GM13976 (cell line): Measurements from ENCODE around the gene ETS1.

ENCODE experiments used
- DNase-seq: peaks from one replicate; pipeline ENCODE4 v3.0.0; 2012; ENCODE audit warnings: low spot score
- CTCF ChIP-seq: IDR thresholded peaks from 2 replicates; pipeline ENCODE4 v1.5.1; 2012; ENCODE audit warnings: borderline replicate concordance, mild to moderate bottlenecking; ENCODE audit not compliant: insufficient read depth; ENCODE audit errors: extremely low read depth, missing control alignments, control extremely low read depth
- in situ Hi-C: fragments of 300-500 bp; cut with MboI; formaldehyde crosslinking; loops from one replicate; pipeline ENCODE4 v1.12.0; 2022; ENCODE audit warnings: low sequenced_read_pairs, mixed read lengths, inconsistent platforms; ENCODE audit not compliant: unreplicated experiment

ETS1 gene

GRCh38 chr11:128614026-128614425 is 26.7 kb upstream of the ETS1 start:
- no peak for DNase-seq
- in situ Hi-C loops, result no loop called here
- TF ChIP-seq CTCF, result no peak

GRCh38 chr11:128613300-128613995 is 26.1 kb upstream of the ETS1 start:
- in situ Hi-C loops, result no loop called here
- no peak for DNase-seq
- no peak for TF ChIP-seq CTCF

GRCh38 chr11:128610721-128611617 is 23.6 kb upstream of the ETS1 start:
- DNase-seq, result peak; percentile 78
- TF ChIP-seq CTCF, result no peak
- in situ Hi-C loops, result no loop called here

- in situ Hi-C loops, result no loop called here
- DNase-seq, result no peak
- no peak for TF ChIP-seq CTCF
These were observed 22.4 kb upstream of the ETS1 start for GRCh38 chr11:128609785-128610184.

GRCh38 chr11:128608746-128609407 is 21.5 kb upstream of the ETS1 start:
- DNase-seq, result no peak
- no peak for TF ChIP-seq CTCF
- in situ Hi-C loops, result no loop called here

- in situ Hi-C loops, result no loop called here
- no peak for TF ChIP-seq CTCF
- no peak for DNase-seq
These were observed 20.5 kb upstream of the ETS1 start for GRCh38 chr11:128607819-128608218.
